ENCODE measurements around the gene NEIL3. TPM values are rescaled to one million over a fixed set of nuclear protein-coding genes. Genes with fewer than 3 reads are reported as not detected.

NEIL3 gene
- total and polyA plus RNA-seq, 10 of the 15 experiments (the other 5 are each of a cell fraction or from before 2014, with no cell fraction given) = 3.0 to 13.8 (median 8.9) TPM

GRCh38 chr4:177356921-177357320 is 47.2 kb downstream of the NEIL3 start (continued):
- TF ChIP-seq, protein P1, sequence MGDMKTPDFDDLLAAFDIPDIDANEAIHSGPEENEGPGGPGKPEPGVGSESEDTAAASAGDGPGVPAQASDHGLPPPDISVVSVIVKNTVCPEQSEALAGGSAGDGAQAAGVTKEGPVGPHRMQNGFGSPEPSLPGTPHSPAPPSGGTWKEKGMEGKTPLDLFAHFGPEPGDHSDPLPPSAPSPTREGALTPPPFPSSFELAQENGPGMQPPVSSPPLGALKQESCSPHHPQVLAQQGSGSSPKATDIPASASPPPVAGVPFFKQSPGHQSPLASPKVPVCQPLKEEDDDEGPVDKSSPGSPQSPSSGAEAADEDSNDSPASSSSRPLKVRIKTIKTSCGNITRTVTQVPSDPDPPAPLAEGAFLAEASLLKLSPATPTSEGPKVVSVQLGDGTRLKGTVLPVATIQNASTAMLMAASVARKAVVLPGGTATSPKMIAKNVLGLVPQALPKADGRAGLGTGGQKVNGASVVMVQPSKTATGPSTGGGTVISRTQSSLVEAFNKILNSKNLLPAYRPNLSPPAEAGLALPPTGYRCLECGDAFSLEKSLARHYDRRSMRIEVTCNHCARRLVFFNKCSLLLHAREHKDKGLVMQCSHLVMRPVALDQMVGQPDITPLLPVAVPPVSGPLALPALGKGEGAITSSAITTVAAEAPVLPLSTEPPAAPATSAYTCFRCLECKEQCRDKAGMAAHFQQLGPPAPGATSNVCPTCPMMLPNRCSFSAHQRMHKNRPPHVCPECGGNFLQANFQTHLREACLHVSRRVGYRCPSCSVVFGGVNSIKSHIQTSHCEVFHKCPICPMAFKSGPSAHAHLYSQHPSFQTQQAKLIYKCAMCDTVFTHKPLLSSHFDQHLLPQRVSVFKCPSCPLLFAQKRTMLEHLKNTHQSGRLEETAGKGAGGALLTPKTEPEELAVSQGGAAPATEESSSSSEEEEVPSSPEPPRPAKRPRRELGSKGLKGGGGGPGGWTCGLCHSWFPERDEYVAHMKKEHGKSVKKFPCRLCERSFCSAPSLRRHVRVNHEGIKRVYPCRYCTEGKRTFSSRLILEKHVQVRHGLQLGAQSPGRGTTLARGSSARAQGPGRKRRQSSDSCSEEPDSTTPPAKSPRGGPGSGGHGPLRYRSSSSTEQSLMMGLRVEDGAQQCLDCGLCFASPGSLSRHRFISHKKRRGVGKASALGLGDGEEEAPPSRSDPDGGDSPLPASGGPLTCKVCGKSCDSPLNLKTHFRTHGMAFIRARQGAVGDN (IDR thresholded peaks at IDR 0.05) = no peak
- TF ChIP-seq, protein P2, sequence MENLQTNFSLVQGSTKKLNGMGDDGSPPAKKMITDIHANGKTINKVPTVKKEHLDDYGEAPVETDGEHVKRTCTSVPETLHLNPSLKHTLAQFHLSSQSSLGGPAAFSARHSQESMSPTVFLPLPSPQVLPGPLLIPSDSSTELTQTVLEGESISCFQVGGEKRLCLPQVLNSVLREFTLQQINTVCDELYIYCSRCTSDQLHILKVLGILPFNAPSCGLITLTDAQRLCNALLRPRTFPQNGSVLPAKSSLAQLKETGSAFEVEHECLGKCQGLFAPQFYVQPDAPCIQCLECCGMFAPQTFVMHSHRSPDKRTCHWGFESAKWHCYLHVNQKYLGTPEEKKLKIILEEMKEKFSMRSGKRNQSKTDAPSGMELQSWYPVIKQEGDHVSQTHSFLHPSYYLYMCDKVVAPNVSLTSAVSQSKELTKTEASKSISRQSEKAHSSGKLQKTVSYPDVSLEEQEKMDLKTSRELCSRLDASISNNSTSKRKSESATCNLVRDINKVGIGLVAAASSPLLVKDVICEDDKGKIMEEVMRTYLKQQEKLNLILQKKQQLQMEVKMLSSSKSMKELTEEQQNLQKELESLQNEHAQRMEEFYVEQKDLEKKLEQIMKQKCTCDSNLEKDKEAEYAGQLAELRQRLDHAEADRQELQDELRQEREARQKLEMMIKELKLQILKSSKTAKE (IDR thresholded peaks at IDR 0.05; ENCODE audit: low read depth, poor library complexity, severe bottlenecking) = no peak
- TF ChIP-seq BRCA1 (IDR thresholded peaks at IDR 0.05; ENCODE audit: low read depth, low read length) (no peak), ZSCAN29 (IDR thresholded peaks at IDR 0.05) (no peak)

- no peak overlapping the region for H3K9ac ChIP-seq (ENCODE audit: control insufficient read depth, insufficient read depth, low read length)
- no peaks in the 10 kb centered on the region for H3K79me2 ChIP-seq (ENCODE audit: control insufficient read depth, insufficient read depth, low read length)
- SMC1A ChIA-PET (ENCODE audit: uncharacterized antibody, unreplicated experiment) = no interaction called here
- H3K36me3 ChIP-seq (ENCODE audit: control insufficient read depth in 2 of 2, insufficient read depth in 2 of 2, low read length in 1 of 2) = no peaks in the 10 kb centered on the region
- H2AFZ ChIP-seq (ENCODE audit: control insufficient read depth, low read depth, low read length) = no peak overlapping the region
- POLR2A ChIA-PET = no interaction called here
- 96% methylated on average over 3 of the region's 3 CpGs for WGBS (ENCODE audit: insufficient coverage, insufficient replicate concordance, low lambda C conversion rate, missing lambda C conversion rate)
- H3K9me3 ChIP-seq (replicated peaks; ENCODE audit: control insufficient read depth, insufficient read depth, low read length) = no peaks in the 10 kb centered on the region
- in situ Hi-C loops (cut with MboI) = no loop called here
- intact Hi-C loops (cut with micrococcal nuclease; ENCODE audit: unreplicated experiment) = no loop called here
- FAIRE-seq = no peak
- peak; percentile 29; the same call in 1 of the 3 replicates for ATAC-seq
- no peaks in the 10 kb centered on the region for H4K20me1 ChIP-seq (ENCODE audit: control insufficient read depth, insufficient read depth)
- CTCF ChIA-PET = interaction anchor here (1.3 kb wide), 1 partner anchor 8 kb away, joined by 3 read pairs; no protein-coding TSS in a partner anchor
- no peak overlapping the region for H3K4me2 ChIP-seq (ENCODE audit: control insufficient read depth, insufficient read depth)
- BruUV-seq (replicated peaks) = no TSS peak
- H3K27ac ChIP-seq (ENCODE audit: control insufficient read depth, insufficient read depth) = no peak overlapping the region
- no peak for DNase-seq (ENCODE audit: low read depth, low spot score)
- no peaks in the 10 kb centered on the region for H3K4me1 ChIP-seq (ENCODE audit: control insufficient read depth, insufficient read depth, low read length)
- no peaks in the 10 kb centered on the region for H3K27me3 ChIP-seq (replicated peaks in 1 of 2; ENCODE audit: control insufficient read depth in 2 of 2, insufficient read depth in 2 of 2, low read length in 1 of 2)
- H3K4me3 ChIP-seq = no peak overlapping the region
- RAD21 ChIA-PET (ENCODE audit: unreplicated experiment) = no interaction called here
- TF ChIP-seq, protein P3, sequence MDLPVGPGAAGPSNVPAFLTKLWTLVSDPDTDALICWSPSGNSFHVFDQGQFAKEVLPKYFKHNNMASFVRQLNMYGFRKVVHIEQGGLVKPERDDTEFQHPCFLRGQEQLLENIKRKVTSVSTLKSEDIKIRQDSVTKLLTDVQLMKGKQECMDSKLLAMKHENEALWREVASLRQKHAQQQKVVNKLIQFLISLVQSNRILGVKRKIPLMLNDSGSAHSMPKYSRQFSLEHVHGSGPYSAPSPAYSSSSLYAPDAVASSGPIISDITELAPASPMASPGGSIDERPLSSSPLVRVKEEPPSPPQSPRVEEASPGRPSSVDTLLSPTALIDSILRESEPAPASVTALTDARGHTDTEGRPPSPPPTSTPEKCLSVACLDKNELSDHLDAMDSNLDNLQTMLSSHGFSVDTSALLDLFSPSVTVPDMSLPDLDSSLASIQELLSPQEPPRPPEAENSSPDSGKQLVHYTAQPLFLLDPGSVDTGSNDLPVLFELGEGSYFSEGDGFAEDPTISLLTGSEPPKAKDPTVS (IDR thresholded peaks at IDR 0.05; ENCODE audit: low read depth, low read length) = no peak
- no peak for TF ChIP-seq ATF7 (IDR thresholded peaks at IDR 0.05; ENCODE audit: low read depth)
- TF ChIP-seq, protein P4, sequence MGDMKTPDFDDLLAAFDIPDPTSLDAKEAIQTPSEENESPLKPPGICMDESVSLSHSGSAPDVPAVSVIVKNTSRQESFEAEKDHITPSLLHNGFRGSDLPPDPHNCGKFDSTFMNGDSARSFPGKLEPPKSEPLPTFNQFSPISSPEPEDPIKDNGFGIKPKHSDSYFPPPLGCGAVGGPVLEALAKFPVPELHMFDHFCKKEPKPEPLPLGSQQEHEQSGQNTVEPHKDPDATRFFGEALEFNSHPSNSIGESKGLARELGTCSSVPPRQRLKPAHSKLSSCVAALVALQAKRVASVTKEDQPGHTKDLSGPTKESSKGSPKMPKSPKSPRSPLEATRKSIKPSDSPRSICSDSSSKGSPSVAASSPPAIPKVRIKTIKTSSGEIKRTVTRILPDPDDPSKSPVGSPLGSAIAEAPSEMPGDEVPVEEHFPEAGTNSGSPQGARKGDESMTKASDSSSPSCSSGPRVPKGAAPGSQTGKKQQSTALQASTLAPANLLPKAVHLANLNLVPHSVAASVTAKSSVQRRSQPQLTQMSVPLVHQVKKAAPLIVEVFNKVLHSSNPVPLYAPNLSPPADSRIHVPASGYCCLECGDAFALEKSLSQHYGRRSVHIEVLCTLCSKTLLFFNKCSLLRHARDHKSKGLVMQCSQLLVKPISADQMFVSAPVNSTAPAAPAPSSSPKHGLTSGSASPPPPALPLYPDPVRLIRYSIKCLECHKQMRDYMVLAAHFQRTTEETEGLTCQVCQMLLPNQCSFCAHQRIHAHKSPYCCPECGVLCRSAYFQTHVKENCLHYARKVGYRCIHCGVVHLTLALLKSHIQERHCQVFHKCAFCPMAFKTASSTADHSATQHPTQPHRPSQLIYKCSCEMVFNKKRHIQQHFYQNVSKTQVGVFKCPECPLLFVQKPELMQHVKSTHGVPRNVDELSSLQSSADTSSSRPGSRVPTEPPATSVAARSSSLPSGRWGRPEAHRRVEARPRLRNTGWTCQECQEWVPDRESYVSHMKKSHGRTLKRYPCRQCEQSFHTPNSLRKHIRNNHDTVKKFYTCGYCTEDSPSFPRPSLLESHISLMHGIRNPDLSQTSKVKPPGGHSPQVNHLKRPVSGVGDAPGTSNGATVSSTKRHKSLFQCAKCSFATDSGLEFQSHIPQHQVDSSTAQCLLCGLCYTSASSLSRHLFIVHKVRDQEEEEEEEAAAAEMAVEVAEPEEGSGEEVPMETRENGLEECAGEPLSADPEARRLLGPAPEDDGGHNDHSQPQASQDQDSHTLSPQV (IDR thresholded peaks at IDR 0.05) = no peak
Observed at GRCh38 chr4:177367336-177367735, 57.7 kb downstream of the NEIL3 start.
